Gastroesophageal sphincter (tissue), 4 donors: Measurements from ENCODE around the gene PLEKHM2. TPM values are rescaled to one million over a fixed set of nuclear protein-coding genes. Genes with fewer than 3 reads are reported as not detected.

ENCODE experiments used
- ATAC-seq: fragments of 150-250 bp; one replicate; pipeline ENCODE4 v1.9.1; 2016; ENCODE audit warnings: mild to moderate bottlenecking, moderate library complexity
- H3K27ac ChIP-seq, 4 donors: fragments of 200-600 bp; sonication (generic) in 3 of 4; 1 replicate in 3 of 4; 2 replicates in 1 of 4; pipeline ENCODE4 v1.5.1; 2016 to 2019
- H3K27me3 ChIP-seq: fragments of 200-600 bp; sonication (generic); one replicate; pipeline ENCODE4 v1.5.1; 2019
- H3K36me3 ChIP-seq, 2 donors: fragments of 200-600 bp; sonication (generic); one replicate each; pipeline ENCODE4 v1.5.1; 2019; ENCODE audit warnings: control low read depth in 1 of 2
- H3K4me1 ChIP-seq, 3 donors: fragments of 200-600 bp; sonication (generic); 1 replicate in 2 of 3; 2 replicates in 1 of 3; pipeline ENCODE4 v1.5.1; 2016 to 2019; ENCODE audit warnings: control low read depth in 2 of 3
- H3K4me3 ChIP-seq, 2 donors: fragments of 200-600 bp; sonication (generic); one replicate each; pipeline ENCODE4 v1.5.1; 2019; ENCODE audit warnings: mild to moderate bottlenecking in 1 of 2, moderate library complexity in 1 of 2
- H3K9me3 ChIP-seq, 3 donors: fragments of 200-600 bp; sonication (generic); one replicate each; pipeline ENCODE4 v1.5.1; 2017 to 2019; ENCODE audit warnings: control low read depth in 2 of 3
- CTCF ChIP-seq, 4 experiments: fragments of 200-600 bp in 2 of 4; fragments of 450-650 bp in 2 of 4; sonication (generic) in 1 of 4; IDR thresholded peaks; one replicate each; pipeline ENCODE4 v1.5.1; 2017 to 2019; ENCODE audit warnings: antibody characterized with exemption in 4 of 4, mild to moderate bottlenecking in 2 of 4, moderate library complexity in 2 of 4
- EP300 ChIP-seq: sonication (generic); formaldehyde crosslinking; IDR thresholded peaks from one replicate; pipeline ENCODE4 v1.6.1; 2017; ENCODE audit warnings: antibody characterized with exemption, mild to moderate bottlenecking
- POLR2A ChIP-seq, 2 donors: fragments of 450-650 bp; IDR thresholded peaks; one replicate each; pipeline ENCODE4 v1.6.1; 2017; ENCODE audit warnings: antibody characterized with exemption in 2 of 2, mild to moderate bottlenecking in 2 of 2, moderate library complexity in 1 of 2
- POLR2AphosphoS5 ChIP-seq: sonication (generic); formaldehyde crosslinking; IDR thresholded peaks from one replicate; pipeline ENCODE4 v1.6.1; 2017; ENCODE audit warnings: antibody characterized with exemption
- WGBS, 2 donors: methylation state at CpG; one replicate each; pipeline ENCODE4 v1.1.5; 2018; ENCODE audit warnings: low coverage in 1 of 2; 5-methylcytosine and 5-hydroxymethylcytosine counted together
- total RNA-seq, 4 donors: library from RNA; depleted of rRNA; stranded (reverse); fragments of >200 nt; gene quantifications; one replicate each; pipeline ENCODE4 v1.1.0, GENCODE V29; 2016

The PLEKHM2 gene
- total RNA-seq, 4 donors from 2014 or later = 32.1 to 65.2 (median 41.8) TPM

GRCh38 chr1:15702722-15703550 lies 18.8 kb downstream of the PLEKHM2 start:
- peaks cover 0 to 82% (median 39%) of the 10 kb centered on the region in 3 donors for H3K4me1 ChIP-seq
- peaks cover 0 to 10% of the 10 kb centered on the region in 2 donors for H3K36me3 ChIP-seq
- peak in 2 of 4 experiments; percentile 19 to 36 for TF ChIP-seq CTCF (IDR thresholded peaks at IDR 0.05)
- TF ChIP-seq POLR2A (IDR thresholded peaks at IDR 0.05) = no peak
- H3K4me3 ChIP-seq = no peak overlapping the region
- H3K9me3 ChIP-seq = no peaks in the 10 kb centered on the region
- peak; percentile 37 for ATAC-seq
- 41% methylated on average over 9 of the region's 19 CpGs; no CpG with 5 or more reads in 1 of the 2 donors for WGBS, 2 donors
- peak overlapping the region; percentile 57 to 92 (median 87) for H3K27ac ChIP-seq
- no peaks in the 10 kb centered on the region for H3K27me3 ChIP-seq

GRCh38 chr1:15703562-15703961 lies 19.4 kb downstream of the PLEKHM2 start:
- Histone ChIP-seq H3K27ac (peak overlapping the region; percentile 57 to 92 (median 87)), H3K27me3 (no peaks in the 10 kb centered on the region), H3K4me3 (no peak overlapping the region), H3K9me3 (no peaks in the 10 kb centered on the region), H3K36me3 (peaks cover 0 to 10% of the 10 kb centered on the region in 2 donors), H3K4me1 (peaks cover 0 to 88% (median 39%) of the 10 kb centered on the region in 3 donors)
- TF ChIP-seq POLR2A (IDR thresholded peaks at IDR 0.05) (peak in 1 of 2 donors; percentile 19), POLR2AphosphoS5 (peak; percentile 94), EP300 (no peak), CTCF (IDR thresholded peaks at IDR 0.05) (no peak)
- peak; percentile 98 for ATAC-seq
- WGBS, 2 donors = 0 to 9% methylated on average over 5 to 9 of the region's 9 CpGs

GRCh38 chr1:15704526-15705183 lies 20.5 kb downstream of the PLEKHM2 start:
- Histone ChIP-seq H3K4me3 (no peak overlapping the region), H3K9me3 (no peaks in the 10 kb centered on the region), H3K36me3 (peaks cover 0 to 10% of the 10 kb centered on the region in 2 donors), H3K27ac (peak overlapping the region; percentile 57 to 92 (median 87)), H3K4me1 (peaks cover 0 to 95% (median 39%) of the 10 kb centered on the region in 3 donors), H3K27me3 (no peaks in the 10 kb centered on the region)
- ATAC-seq = no peak
- no peak for TF ChIP-seq CTCF (IDR thresholded peaks at IDR 0.05)
- TF ChIP-seq POLR2A (IDR thresholded peaks at IDR 0.05) = no peak
- no peak for TF ChIP-seq POLR2AphosphoS5
- no peak for TF ChIP-seq EP300
- 82 to 93% methylated on average over 6 to 13 of the region's 17 CpGs for WGBS, 2 donors

GRCh38 chr1:15705184-15705566 lies 21.1 kb downstream of the PLEKHM2 start:
- peak overlapping the region in 2 of 4 donors; percentile 86 to 88 for H3K27ac ChIP-seq

More at GRCh38 chr1:15705184-15705566, 21.1 kb downstream of the PLEKHM2 start:
- no peaks in the 10 kb centered on the region for H3K27me3 ChIP-seq
- H3K9me3 ChIP-seq = no peaks in the 10 kb centered on the region
- peaks cover 0 to 10% of the 10 kb centered on the region in 2 donors for H3K36me3 ChIP-seq
- 96 to 100% methylated on average over 2 to 7 of the region's 11 CpGs for WGBS, 2 donors
- TF ChIP-seq POLR2AphosphoS5 = no peak
- no peak for TF ChIP-seq CTCF (IDR thresholded peaks at IDR 0.05)
- TF ChIP-seq EP300 = no peak
- TF ChIP-seq POLR2A (IDR thresholded peaks at IDR 0.05) = no peak
- H3K4me3 ChIP-seq = no peak overlapping the region
- H3K4me1 ChIP-seq = peaks cover 0 to 92% (median 34%) of the 10 kb centered on the region in 3 donors
- ATAC-seq = no peak
